ENCODE results near the gene DAAM2.

Gene DAAM2

DNA sequence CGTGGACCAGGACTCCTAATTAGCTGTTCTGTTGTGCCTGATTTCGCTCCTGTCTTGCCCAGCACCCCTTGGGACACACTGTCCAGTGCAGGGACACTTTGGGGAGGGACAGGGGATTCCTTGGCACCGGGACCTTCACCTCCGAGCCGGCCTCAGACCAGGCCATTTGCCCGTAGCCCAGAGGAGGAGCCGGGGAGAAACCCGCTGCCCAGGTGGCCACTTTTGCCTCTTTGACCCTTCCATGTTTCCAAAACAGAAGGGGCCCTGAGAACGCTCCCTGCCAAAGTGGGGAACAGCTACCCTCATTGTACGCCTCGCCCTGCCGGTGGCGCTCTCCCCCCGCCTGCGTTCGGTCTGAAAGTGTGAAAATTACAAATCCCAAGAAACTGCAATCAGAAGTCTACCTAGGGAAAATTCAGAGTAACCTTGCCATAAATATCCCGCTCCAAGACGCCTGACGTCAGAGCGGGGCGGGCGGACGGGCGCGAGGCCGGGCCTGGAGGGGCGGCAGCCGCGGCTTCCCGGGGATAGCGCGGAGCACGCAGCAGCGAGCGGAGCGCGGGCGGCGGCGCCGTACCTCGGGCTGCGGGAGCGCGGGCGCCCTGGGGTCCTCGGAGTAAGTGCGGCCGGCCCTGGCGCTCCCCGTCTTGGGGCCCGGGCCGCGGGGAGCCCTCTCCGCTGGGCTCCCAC is at the start of gene DAAM2:
Gene DAAM2, plus strand, starts transcription at position 527 of the 690 bp plus-strand sequence. CDS start 63,927 bp downstream, outside the sequence.
- peak; percentile 1 for DNase-seq

DNA sequence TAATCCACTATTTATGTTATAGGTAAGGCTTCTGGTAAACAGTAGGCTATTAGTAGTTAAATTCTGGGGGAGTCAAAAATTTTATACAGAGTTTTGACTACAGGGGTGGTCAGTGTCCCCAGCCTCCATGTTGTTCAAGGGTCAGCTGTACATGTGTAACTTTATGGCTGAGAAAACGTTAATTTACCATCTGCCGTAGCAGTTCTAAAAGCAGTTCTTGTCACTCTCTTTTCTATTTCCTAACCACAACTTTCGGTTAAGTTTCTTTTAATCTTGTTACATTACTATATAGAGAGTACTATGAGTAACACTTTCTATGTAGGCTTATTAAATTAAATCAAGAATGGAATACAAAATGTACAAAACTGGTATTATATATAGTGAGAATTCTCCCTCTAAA is 45.4 kb upstream of the DAAM2 start:
- no peak for DNase-seq

GRCh38 chr6:39752835-39753724 is 39.1 kb upstream of the DAAM2 start:
- DNase-seq = no peak

- DNase-seq = no peak
Measured at GRCh38 chr6:39753725-39754045, 38.5 kb upstream of the DAAM2 start.

DNA sequence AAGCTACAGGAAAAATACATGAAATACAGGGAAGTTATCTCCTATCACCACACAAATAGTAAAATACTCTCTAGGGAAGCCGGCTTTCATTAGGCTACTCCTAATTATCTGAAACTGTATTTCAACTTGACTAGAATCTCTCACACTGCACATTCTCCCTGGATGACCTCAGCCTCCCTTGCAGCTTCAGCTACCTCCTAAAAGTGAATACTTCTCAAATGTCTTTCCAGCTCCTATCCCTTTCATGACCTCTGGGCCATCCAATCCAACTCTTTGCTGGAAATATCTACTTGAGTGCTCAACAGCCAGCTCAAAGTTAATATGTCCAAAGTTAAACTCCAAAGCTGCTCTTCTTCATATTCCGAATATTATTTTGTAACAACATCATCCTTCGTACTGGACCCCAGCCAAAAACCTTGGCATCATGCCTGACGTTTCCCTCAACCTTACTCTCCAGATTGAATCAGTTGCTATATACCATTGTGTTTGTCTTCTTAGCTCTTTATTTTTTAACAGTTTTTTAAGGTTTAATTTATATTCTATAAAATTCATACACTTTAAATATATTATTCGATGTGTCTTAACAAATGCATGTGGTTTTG is 37.6 kb upstream of the DAAM2 start:
- no peak for DNase-seq

GRCh38 chr6:39755231-39755630 is 36.9 kb upstream of the DAAM2 start:
- no peak for DNase-seq

DNA sequence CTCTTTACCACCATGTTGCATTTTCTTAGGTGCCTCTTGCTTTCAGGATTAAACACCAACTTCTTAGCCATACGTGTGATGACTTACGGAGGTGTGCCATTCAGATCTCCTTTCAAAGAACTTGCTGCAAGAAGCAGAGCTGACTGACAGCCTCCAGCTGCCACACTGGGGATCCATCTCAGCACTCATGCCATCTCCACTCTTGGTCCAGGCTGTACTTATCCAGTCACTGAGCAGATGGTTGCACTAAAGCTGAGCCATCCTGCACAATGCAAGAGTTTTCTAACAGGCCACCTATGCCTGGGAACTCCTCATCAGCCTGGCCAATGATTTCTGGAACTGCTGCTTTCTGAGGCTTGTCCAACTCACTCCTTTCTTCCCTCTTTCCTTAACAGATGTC is 35.6 kb upstream of the DAAM2 start:
- no peak for DNase-seq

GRCh38 chr6:39758905-39759605 is 33.1 kb upstream of the DAAM2 start:
- DNase-seq = no peak

GRCh38 chr6:39760226-39760952 is 31.8 kb upstream of the DAAM2 start:
- no peak for DNase-seq

GRCh38 chr6:39765508-39766065 is 26.6 kb upstream of the DAAM2 start:
- DNase-seq = no peak

GRCh38 chr6:39769012-39769411 is 23.2 kb upstream of the DAAM2 start:
- no peak for DNase-seq

DNA sequence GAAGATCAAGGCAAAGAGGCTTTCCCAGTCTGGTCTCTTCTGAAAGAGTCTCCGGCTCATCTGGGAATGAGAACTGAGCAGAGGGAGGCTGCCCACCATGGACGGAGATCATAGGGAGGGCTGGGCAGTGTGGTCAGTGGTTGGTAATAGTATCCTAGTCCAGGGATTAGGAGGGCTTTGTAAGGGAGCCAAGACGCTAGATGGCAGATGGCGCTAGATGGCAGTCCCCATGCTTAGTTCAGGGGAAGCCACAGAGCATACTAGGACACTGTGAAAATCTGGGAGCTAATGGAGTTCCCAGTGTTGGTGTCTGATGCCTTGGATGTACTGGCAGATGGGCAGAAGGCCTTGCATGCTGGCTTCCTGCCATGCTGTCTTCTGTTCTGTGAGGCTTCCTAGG is 21.7 kb upstream of the DAAM2 start:
- no peak for DNase-seq

DNA sequence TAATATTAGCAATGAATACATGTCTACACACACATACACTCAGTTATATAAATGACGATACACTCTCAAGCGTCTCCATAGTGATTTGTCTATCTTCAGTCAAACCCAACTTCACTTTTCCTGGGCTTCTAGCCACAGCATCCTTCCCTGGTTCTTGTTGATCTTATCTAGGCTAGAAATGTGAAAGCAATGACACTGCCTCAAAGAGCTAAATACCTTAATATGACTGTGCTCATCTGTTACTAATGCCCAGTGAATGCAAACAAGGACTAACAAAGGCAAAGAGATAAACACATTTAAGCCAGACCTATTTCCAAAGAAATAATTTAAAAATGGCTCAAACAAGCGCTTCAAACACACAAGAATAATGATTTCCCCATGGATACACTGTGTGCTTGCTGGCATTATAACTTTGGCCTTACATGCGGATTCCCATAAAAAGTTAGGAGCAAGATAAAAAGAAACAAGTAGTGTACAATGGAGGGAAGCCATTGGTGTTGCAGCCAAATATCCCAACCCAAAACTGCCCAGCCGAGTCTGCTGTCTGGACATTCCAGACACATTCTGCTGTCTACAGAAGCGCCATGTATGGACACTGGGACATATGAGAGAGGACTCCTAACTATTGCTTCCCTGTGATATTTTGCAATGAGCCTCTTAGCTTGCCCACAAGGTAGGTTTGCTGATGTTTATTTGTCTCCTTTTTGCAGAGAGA is 19.5 kb upstream of the DAAM2 start:
- DNase-seq = no peak

GRCh38 chr6:39773782-39774181 is 18.4 kb upstream of the DAAM2 start:
- DNase-seq = no peak

GRCh38 chr6:39776581-39776980 is 15.6 kb upstream of the DAAM2 start:
- no peak for DNase-seq

DNA sequence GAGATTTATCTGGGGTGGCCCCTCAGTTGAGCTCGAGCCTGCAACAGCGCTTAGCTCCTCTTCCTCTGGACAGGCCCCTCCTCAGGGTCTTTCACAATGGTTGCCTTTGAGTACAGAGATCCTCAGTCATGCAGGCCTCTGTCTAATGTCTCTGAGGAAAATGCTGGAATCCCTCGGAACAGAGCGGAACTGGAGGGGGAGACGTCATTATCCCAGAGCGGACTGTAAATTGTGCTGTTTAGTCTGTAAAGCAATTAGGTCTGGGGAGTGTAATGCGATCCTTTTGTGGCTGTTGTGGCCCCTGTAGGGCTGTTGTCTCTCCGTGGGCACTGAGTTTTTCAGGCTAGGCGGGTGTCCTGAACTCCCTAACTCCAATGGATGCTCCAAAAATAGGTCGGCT is 15.0 kb upstream of the DAAM2 start:
- no peak for DNase-seq

- DNase-seq = no peak
Measured at GRCh38 chr6:39777661-39778060, 14.5 kb upstream of the DAAM2 start.

DNA sequence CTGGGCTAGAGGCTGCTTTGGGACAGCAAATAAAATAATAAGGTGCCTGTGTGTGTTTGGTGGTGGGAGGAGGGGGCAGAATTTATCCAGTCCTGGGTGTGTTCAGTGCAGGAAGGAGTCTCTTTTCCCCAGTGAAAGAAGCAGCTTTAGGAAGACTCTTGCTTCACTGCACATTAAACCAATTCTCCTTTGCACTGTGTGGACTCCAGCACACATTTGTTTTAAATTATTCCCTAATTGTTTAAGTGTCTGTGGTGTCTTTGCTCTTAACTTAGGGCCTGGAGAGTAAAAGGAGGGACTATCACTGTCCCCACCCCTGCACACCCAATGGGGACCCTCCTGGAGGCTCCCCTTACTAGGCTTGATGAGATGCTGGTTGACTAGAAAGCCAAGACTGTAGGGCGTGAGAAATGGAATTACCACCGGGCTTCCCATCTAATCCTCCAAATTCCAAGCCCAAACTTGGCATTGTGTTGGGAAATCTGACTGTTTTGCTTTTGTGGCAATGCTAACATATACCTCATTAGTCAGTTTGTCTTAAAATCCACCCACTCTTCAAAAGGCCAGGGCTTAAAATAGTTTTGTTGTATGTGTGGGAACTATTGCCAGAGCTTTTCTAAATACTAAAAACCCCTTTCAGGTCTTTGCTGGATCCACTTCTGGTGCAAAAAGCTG is 13.5 kb upstream of the DAAM2 start:
- DNase-seq = no peak

DNA sequence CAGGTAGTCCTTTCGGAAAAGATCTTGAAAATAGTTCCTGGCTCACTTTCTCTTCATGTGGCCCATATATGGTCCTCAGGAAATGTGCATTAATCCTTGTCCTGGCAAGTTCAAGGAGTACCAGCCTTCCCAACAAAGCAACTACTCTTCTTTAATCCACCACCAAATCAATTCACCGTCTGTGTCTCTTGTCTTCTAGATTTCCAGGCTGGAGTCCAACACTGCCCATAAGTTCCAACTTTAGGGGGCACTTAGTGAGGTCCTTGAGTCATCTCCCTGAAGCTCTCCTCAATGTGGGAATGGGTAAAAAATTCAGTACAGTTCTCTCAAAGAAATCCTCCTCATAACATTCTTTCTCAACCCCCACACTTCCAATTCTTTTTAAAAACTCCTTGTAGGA is 6.9 kb upstream of the DAAM2 start:
- no peak for DNase-seq

DNA sequence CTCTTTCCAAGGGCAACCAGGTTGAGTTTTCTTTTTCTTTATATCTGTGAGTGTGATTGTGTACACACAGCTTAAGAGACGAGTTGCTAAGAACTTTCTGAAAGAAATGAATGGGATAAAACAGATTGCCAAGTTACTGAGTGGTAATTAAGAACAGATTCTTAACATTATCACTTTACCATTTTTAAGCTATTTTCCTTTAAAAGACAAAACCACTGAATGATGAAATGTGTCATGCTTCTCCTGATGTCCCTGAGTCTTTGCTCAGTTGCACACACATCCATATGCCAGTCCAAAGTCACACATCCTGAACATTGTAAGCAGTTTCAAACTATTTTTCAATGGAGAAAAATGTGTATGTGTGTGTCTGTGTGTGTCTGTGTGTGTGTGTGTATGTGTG is 5.5 kb upstream of the DAAM2 start:
- DNase-seq = no peak

GRCh38 chr6:39787322-39787721 is 4.9 kb upstream of the DAAM2 start:
- no peak for DNase-seq

Data from DMS153 (cell line).